Ishikawa (cell line): ENCODE results near the gene CEP131.

ENCODE experiments used
- CEBPB ChIP-seq: IDR thresholded peaks from 2 replicates; pipeline ENCODE4 v1.6.1; 2012
- CREB1 ChIP-seq: IDR thresholded peaks from 2 replicates; pipeline ENCODE4 v1.6.1; 2012; ENCODE audit warnings: low read depth
- EP300 ChIP-seq: IDR thresholded peaks from 2 replicates; pipeline ENCODE4 v1.6.1; 2012; ENCODE audit warnings: borderline replicate concordance
- FOXM1 ChIP-seq: IDR thresholded peaks from 2 replicates; pipeline ENCODE4 v1.6.1; 2012; ENCODE audit warnings: low read depth, borderline replicate concordance
- MAX ChIP-seq: IDR thresholded peaks from 2 replicates; pipeline ENCODE4 v1.6.1; 2012
- RAD21 ChIP-seq: IDR thresholded peaks from 2 replicates; pipeline ENCODE4 v1.6.1; 2012; ENCODE audit warnings: low read depth
- REST ChIP-seq: IDR thresholded peaks from 2 replicates; pipeline ENCODE4 v1.6.1; 2012; ENCODE audit warnings: low read depth, mild to moderate bottlenecking
- TAF1 ChIP-seq: IDR thresholded peaks from 2 replicates; pipeline ENCODE4 v1.6.1; 2012; ENCODE audit warnings: low read depth, mild to moderate bottlenecking
- TCF12 ChIP-seq: IDR thresholded peaks from 2 replicates; pipeline ENCODE4 v1.6.1; 2012; ENCODE audit warnings: low read depth
- TEAD4 ChIP-seq: IDR thresholded peaks from 2 replicates; pipeline ENCODE4 v1.6.1; 2012
- USF1 ChIP-seq: IDR thresholded peaks from 2 replicates; pipeline ENCODE4 v1.6.1; 2012
- YY1 ChIP-seq: IDR thresholded peaks from 2 replicates; pipeline ENCODE4 v1.6.1; 2012; ENCODE audit warnings: low read depth
- ZBTB7A ChIP-seq: IDR thresholded peaks from 2 replicates; pipeline ENCODE4 v1.6.1; 2012; ENCODE audit warnings: low read depth

- TF ChIP-seq CEBPB (no peak), TAF1 (no peak), TEAD4 (no peak), TCF12 (no peak), MAX (0 out of 2 replicates have a peak, but pooled peaks have one; percentile 2), REST (no peak), EP300 (no peak), ZBTB7A (no peak), RAD21 (no peak), FOXM1 (no peak), USF1 (peak; percentile 10; the same call in 1 of the 2 replicates), YY1 (no peak), CREB1 (no peak)
These were observed 79.6 kb downstream of the CEP131 start for GRCh38 chr17:81143200-81143527.
